Activated CD4-positive, alpha-beta T cell treated with anti-CD3 and anti-CD28 coated beads for 36 hours (primary cell): ENCODE measurements around the gene HIF1A. TPM values are rescaled to one million over a fixed set of nuclear protein-coding genes. Genes with fewer than 3 reads are reported as not detected.
A peak's percentile ranks its signal among the peaks of the same experiment; 100 is the strongest.
"Not testable (repeated sequence)": the region's sequence is repeated elsewhere in the genome, so short reads cannot be mapped to it uniquely, and the experiment has no call there.

Experiments used
- ATAC-seq: fragments of 200-7000 bp; cut with Tn5 transposase; one replicate; pipeline ENCODE4 v1.10.0; 2021; ENCODE audit warnings: mild to moderate bottlenecking, moderate library complexity
- CTCF ChIA-PET: fragments of 350-600 bp; sonication (Branson Sonifier 250); formaldehyde crosslinking; loops from one replicate; lab custom pipeline; 2021; ENCODE audit warnings: antibody characterized with exemption; lab: Charles Lee
- POLR2A ChIA-PET: fragments of 350-600 bp; sonication (Branson Sonifier 250); formaldehyde crosslinking; loops from one replicate; lab custom pipeline; 2021; ENCODE audit warnings: antibody characterized with exemption, inconsistent platforms; lab: Charles Lee
- DNase-seq: peaks from one replicate; pipeline ENCODE4 v3.0.0-alpha.2; 2020
- H3K27ac Mint-ChIP-seq: one replicate; pipeline ENCODE4 v1.8.0; 2021; ENCODE audit warnings: mixed read lengths
- H3K27me3 Mint-ChIP-seq: one replicate; pipeline ENCODE4 v1.8.0; 2021; ENCODE audit warnings: mixed read lengths
- H3K36me3 Mint-ChIP-seq: one replicate; pipeline ENCODE4 v1.8.0; 2021; ENCODE audit warnings: low read depth, mixed read lengths
- H3K4me1 Mint-ChIP-seq: one replicate; pipeline ENCODE4 v1.8.0; 2021; ENCODE audit warnings: mixed read lengths
- H3K4me3 Mint-ChIP-seq: one replicate; pipeline ENCODE4 v1.8.0; 2021; ENCODE audit warnings: mild to moderate bottlenecking, moderate library complexity, mixed read lengths
- H3K9me3 Mint-ChIP-seq: one replicate; pipeline ENCODE4 v1.8.0; 2021; ENCODE audit warnings: low read depth, mixed read lengths
- intact Hi-C, 2 experiments: fragments of 100-400 bp; cut with DNase I in 1 of 2; cut with micrococcal nuclease in 1 of 2; formaldehyde crosslinking; loops; one replicate each; pipeline versions ENCODE4 v1.14.2 to v1.15.1; 2022 to 2024; cut with DNase I, micrococcal nuclease
- total RNA-seq, 2 experiments: library from RNA; stranded (reverse); gene quantifications; one replicate each; pipeline ENCODE4 v1.2.3, GENCODE V29; 2021

The HIF1A gene
- total RNA-seq, 2 experiments from 2014 or later: 196 to 329 TPM

- DNase-seq (no peak), ATAC-seq (no peak)
- Mint-ChIP-seq H3K9me3 (peaks cover 2% of the 10 kb centered on the region), H3K4me1 (peaks cover 46% of the 10 kb centered on the region), H3K4me3 (no peak overlapping the region), H3K27me3 (no peaks in the 10 kb centered on the region), H3K36me3 (no peaks in the 10 kb centered on the region), H3K27ac (no peak overlapping the region)
- intact Hi-C loops: no loop called here
- ChIA-PET POLR2A (interaction anchor here (0.6 to 0.7 kb wide), 2 partner anchors 39 to 154 kb away, joined by 6 to 8 read pairs; partner anchors contain the start of gene HIF1A), CTCF (interaction anchor here (0.7 to 2.0 kb wide), 3 partner anchors 87 to 237 kb away, joined by 3 to 7 read pairs (median 3); no protein-coding TSS in a partner anchor)
These were observed 39.0 kb upstream of the HIF1A start for GRCh38 chr14:61656341-61656740.

- H3K27ac Mint-ChIP-seq, POLR2A ChIA-PET, CTCF ChIA-PET, H3K27me3 Mint-ChIP-seq, ATAC-seq, H3K9me3 Mint-ChIP-seq, DNase-seq, intact Hi-C loops, H3K4me3 Mint-ChIP-seq, H3K36me3 Mint-ChIP-seq: not testable (repeated sequence)
- peaks cover 61% of the 10 kb centered on the region for H3K4me1 Mint-ChIP-seq
These were observed 37.2 kb upstream of the HIF1A start for GRCh38 chr14:61658111-61658510.

GRCh38 chr14:61659582-61659981 lies 35.7 kb upstream of the HIF1A start:
- DNase-seq: no peak
- no peak for ATAC-seq
- POLR2A ChIA-PET: interaction anchor here (0.9 kb wide), 1 partner anchor 156 kb away, joined by 9 read pairs; no protein-coding TSS in a partner anchor
- H3K4me3 Mint-ChIP-seq: no peak overlapping the region
- intact Hi-C loops: no loop called here
- peak overlapping the region; percentile 91 for H3K27ac Mint-ChIP-seq
- peaks cover 72% of the 10 kb centered on the region for H3K4me1 Mint-ChIP-seq
- CTCF ChIA-PET: interaction anchor here (0.6 kb wide), 2 partner anchors 36 to 255 kb away, joined by 3 read pairs; no protein-coding TSS in a partner anchor
- peaks cover 3% of the 10 kb centered on the region for H3K9me3 Mint-ChIP-seq
- H3K36me3 Mint-ChIP-seq: no peaks in the 10 kb centered on the region
- H3K27me3 Mint-ChIP-seq: no peaks in the 10 kb centered on the region

DNA sequence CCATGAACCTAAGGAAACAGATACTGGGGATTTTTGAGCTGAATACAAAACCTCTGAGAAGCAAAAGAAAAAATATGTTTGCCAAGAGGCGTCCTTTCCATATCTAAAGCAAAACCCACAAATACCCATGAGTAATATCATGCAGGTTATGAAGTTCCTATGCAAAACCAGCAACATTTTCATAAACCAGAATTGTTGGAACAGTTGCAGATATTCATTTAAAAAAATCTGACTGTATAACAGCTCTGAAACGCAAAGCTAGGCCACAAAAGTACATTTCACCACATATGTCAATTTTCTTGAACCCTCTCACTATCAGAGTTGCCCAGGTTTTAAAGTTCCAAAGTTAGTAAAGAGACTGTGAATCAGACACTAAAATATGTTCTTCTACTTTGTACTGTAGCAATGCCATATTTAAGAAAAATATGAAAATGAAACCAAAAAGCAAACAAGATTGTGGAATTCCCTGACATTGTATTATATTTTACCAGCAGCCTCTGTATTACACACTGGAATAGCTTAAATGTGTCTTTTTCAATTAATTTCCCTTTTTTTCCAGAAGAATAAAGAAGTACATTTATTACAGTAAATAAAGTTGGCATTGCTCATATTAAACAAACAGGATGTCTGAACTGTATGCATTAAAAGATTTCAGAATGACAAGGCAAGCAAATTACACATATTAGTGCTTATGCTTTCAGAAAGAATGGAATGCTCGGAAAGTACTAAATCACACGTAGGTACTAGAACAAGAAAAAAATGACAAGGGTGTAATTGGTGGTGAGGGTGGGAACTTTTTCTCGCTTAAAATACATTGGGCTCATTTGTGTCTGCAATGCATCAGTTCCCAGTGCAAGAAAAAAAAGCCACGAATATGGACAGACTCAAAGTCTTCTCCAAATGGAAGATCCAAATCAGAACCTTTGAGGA lies 33.6 kb upstream of the HIF1A start:
- H3K4me3 Mint-ChIP-seq: peak overlapping the region; percentile 46
- POLR2A ChIA-PET: interaction anchor here (0.6 to 1.9 kb wide), 14 partner anchors 9 to 333 kb away, joined by 3 to 8 read pairs (median 4); partner anchors contain the start of gene HIF1A
- ATAC-seq (peak; percentile 35), DNase-seq (no peak)
- CTCF ChIA-PET: interaction anchor here (0.6 to 1.3 kb wide), 15 partner anchors 30 to 190 kb away, joined by 3 to 6 read pairs (median 3); no protein-coding TSS in a partner anchor
- peak overlapping the region; percentile 91 for H3K27ac Mint-ChIP-seq
- no peaks in the 10 kb centered on the region for H3K27me3 Mint-ChIP-seq
- H3K36me3 Mint-ChIP-seq: no peaks in the 10 kb centered on the region
- H3K4me1 Mint-ChIP-seq: peaks cover 67% of the 10 kb centered on the region
- intact Hi-C loops: loop anchor here (1.0 to 5.0 kb wide), 18 partner anchors 10 to 484 kb away; partner anchors contain the start of gene HIF1A (in 2 of the 2)
- peaks cover 3% of the 10 kb centered on the region for H3K9me3 Mint-ChIP-seq

- no peaks in the 10 kb centered on the region for H3K27me3 Mint-ChIP-seq
- H3K9me3 Mint-ChIP-seq: peaks cover 3% of the 10 kb centered on the region
- peak overlapping the region; percentile 46 for H3K4me3 Mint-ChIP-seq
- no peaks in the 10 kb centered on the region for H3K36me3 Mint-ChIP-seq
- POLR2A ChIA-PET: interaction anchor here (0.6 to 1.9 kb wide), 8 partner anchors 29 to 334 kb away, joined by 3 to 8 read pairs (median 4); partner anchors contain the start of gene HIF1A
- DNase-seq (peak; percentile 73), ATAC-seq (peak; percentile 84)
- peaks cover 67% of the 10 kb centered on the region for H3K4me1 Mint-ChIP-seq
- CTCF ChIA-PET: interaction anchor here (0.6 to 1.3 kb wide), 2 partner anchors 111 to 175 kb away, joined by 3 to 5 read pairs; no protein-coding TSS in a partner anchor
- H3K27ac Mint-ChIP-seq: peak overlapping the region; percentile 91
- intact Hi-C loops: loop anchor here (1.0 to 5.0 kb wide), 17 partner anchors 9 to 485 kb away; partner anchors contain the start of gene HIF1A (in 2 of the 2)
These were observed 32.6 kb upstream of the HIF1A start for GRCh38 chr14:61662437-61663311.

DNA sequence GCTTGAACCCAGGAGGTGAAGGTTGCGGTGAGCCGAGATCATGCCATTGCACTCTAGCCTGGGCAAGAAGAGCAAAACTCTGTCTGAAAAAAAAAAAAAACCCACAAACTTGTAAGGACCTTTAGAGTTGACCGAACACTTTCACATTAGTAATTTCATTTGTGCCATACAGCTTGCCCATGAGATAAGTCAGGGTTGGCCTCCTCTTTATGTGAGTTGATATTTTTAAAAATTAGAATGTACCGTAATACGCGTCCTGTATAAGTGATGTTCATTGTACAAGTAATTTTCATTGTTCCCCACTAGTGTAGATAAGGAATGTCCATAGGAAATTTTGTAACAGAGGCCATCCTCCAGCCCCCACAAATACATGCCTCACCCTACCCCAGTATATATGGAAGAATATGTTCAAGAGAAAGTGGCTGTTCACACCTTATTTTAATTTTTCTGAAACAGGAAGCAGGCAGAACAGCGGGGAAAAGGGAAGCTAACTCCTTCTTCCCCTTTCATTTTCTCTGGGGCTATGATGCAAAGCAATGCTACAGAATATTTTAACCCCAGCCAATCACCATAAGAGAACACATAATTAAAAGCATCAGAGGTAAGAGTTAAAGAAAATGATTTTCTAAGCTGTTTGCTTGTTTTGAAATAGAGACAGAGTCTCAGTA lies 31.9 kb upstream of the HIF1A start:
- peak; percentile 2 for ATAC-seq
- CTCF ChIA-PET: no interaction called here
- peak overlapping the region; percentile 46 for H3K4me3 Mint-ChIP-seq

DNA sequence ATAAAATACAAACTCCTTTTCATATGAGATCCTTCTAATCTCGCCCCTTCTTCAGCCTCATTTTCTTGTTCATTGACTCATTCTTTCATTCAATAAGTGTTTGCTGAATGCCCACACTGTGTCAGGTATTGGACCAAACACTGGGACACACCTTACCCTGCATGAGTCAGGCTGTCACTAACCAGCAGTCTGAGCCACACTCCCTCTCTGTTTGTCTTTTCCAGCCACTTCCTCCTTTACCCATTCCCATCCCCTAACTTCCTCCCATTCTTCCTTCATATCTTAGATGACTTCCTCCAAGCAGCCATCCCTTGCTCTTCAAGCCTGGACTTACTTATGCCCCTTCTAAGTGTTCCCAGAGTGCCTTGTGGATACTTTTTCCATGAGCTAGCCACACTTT lies 27.0 kb upstream of the HIF1A start:
- CTCF ChIA-PET: interaction anchor here (0.9 to 1.7 kb wide), 3 partner anchors 24 to 193 kb away, joined by 3 to 4 read pairs (median 4); no protein-coding TSS in a partner anchor
- H3K4me1 Mint-ChIP-seq: peaks cover 43% of the 10 kb centered on the region
- intact Hi-C loops: no loop called here
- no peaks in the 10 kb centered on the region for H3K36me3 Mint-ChIP-seq
- H3K9me3 Mint-ChIP-seq: no peaks in the 10 kb centered on the region
- DNase-seq: peak; percentile 54
- H3K4me3 Mint-ChIP-seq: no peak overlapping the region
- no peaks in the 10 kb centered on the region for H3K27me3 Mint-ChIP-seq
- POLR2A ChIA-PET: interaction anchor here (1.0 to 1.1 kb wide), 2 partner anchors 27 to 190 kb away, joined by 3 read pairs; partner anchors contain the start of gene HIF1A
- ATAC-seq: peak; percentile 73
- H3K27ac Mint-ChIP-seq: no peak overlapping the region

More for the DNA sequence above, 31.9 kb upstream of the HIF1A start:
- peaks cover 67% of the 10 kb centered on the region for H3K4me1 Mint-ChIP-seq
- DNase-seq: no peak
- H3K36me3 Mint-ChIP-seq: no peaks in the 10 kb centered on the region
- peak overlapping the region; percentile 91 for H3K27ac Mint-ChIP-seq
- H3K27me3 Mint-ChIP-seq: no peaks in the 10 kb centered on the region
- intact Hi-C loops: loop anchor here (2.0 to 5.0 kb wide), 7 partner anchors 63 to 486 kb away; no protein-coding TSS in a partner anchor
- peaks cover 2% of the 10 kb centered on the region for H3K9me3 Mint-ChIP-seq
- POLR2A ChIA-PET: interaction anchor here (0.7 to 1.9 kb wide), 2 partner anchors 31 to 110 kb away, joined by 5 to 8 read pairs; partner anchors contain the start of gene HIF1A

GRCh38 chr14:61670576-61670975 lies 24.7 kb upstream of the HIF1A start:
- Mint-ChIP-seq H3K27me3 (no peaks in the 10 kb centered on the region), H3K4me1 (peaks cover 29% of the 10 kb centered on the region), H3K36me3 (no peaks in the 10 kb centered on the region), H3K27ac (no peak overlapping the region), H3K4me3 (no peak overlapping the region), H3K9me3 (no peaks in the 10 kb centered on the region)
- DNase-seq: no peak
- ChIA-PET POLR2A (interaction anchor here (0.6 to 1.0 kb wide), 3 partner anchors 9 to 392 kb away, joined by 3 to 7 read pairs (median 6); partner anchors contain the start of gene HIF1A), CTCF (interaction anchor here (0.6 to 1.2 kb wide), 5 partner anchors 22 to 195 kb away, joined by 3 read pairs; no protein-coding TSS in a partner anchor)
- no peak for ATAC-seq
- intact Hi-C loops: loop anchor here (2.0 kb wide), 3 partner anchors 50 to 168 kb away; no protein-coding TSS in a partner anchor

- Mint-ChIP-seq H3K4me3 (no peak overlapping the region), H3K4me1 (peaks cover 25% of the 10 kb centered on the region), H3K27ac (no peak overlapping the region), H3K36me3 (no peaks in the 10 kb centered on the region), H3K9me3 (no peaks in the 10 kb centered on the region), H3K27me3 (no peaks in the 10 kb centered on the region)
- POLR2A ChIA-PET: interaction anchor here (0.6 to 1.0 kb wide), 2 partner anchors 24 to 392 kb away, joined by 6 to 7 read pairs; partner anchors contain the start of gene HIF1A
- ATAC-seq: peak; percentile 85
- CTCF ChIA-PET: interaction anchor here (0.6 to 1.2 kb wide), 5 partner anchors 22 to 195 kb away, joined by 3 read pairs; no protein-coding TSS in a partner anchor
- intact Hi-C loops: loop anchor here (1.0 to 2.0 kb wide), 5 partner anchors 9 to 168 kb away; partner anchors contain the start of gene HIF1A (in 2 of the 2)
- peak; percentile 66 for DNase-seq
These were observed 24.2 kb upstream of the HIF1A start for GRCh38 chr14:61671082-61671481.
